ENCODE measurements around the gene SCAPER. TPM values are rescaled to one million over a fixed set of nuclear protein-coding genes. Genes with fewer than 3 reads are reported as not detected.

The SCAPER gene
- total and polyA plus RNA-seq, 2 donors (not counting 1 experiment from before 2014, with no cell fraction given): 8.3 to 61.6 TPM

DNA sequence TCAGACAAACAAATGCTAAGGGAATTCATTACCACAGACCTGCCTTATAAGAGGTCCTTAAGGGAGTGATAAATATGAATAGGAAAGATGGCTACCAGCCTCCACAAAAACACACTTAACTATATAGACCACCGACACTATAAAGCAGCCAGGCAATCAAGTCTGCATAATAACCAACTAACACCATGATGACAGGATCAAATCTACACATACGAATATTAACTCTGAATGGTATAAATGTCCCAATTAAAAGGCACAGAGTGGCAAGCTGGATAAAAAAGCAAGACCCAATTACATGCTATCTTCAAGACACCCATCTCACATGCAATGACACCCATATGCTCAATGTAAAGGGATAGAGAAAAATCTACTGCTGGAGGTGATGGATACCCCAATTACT lies 221.1 kb downstream of the SCAPER start:
- no peak for TF ChIP-seq CTCF (IDR thresholded peaks at IDR 0.05)
- ChIA-PET POLR2A (no interaction called here), CTCF (interaction anchor here (0.6 kb wide), 1 partner anchor 105 kb away, joined by 3 read pairs; no protein-coding TSS in a partner anchor)
- Histone ChIP-seq H2AFZ (ENCODE audit: insufficient read depth, low read depth, low read length, poor library complexity, severe bottlenecking) (no peak overlapping the region), H3K36me3 (replicated peaks in 1 of 2; ENCODE audit: control extremely low read depth in 1 of 2, control insufficient read depth in 1 of 2, extremely low read depth in 1 of 2, insufficient read depth in 2 of 2, low read length in 1 of 2) (no peaks in the 10 kb centered on the region), H3K4me1 (ENCODE audit: control insufficient read depth in 2 of 2, insufficient read depth in 2 of 2, low read length in 2 of 2) (no peaks in the 10 kb centered on the region), H3K4me2 (replicated peaks; ENCODE audit: low read depth, low read length, poor library complexity, severe bottlenecking) (no peak overlapping the region), H3K79me2 (ENCODE audit: control insufficient read depth, insufficient read depth, low read length) (no peaks in the 10 kb centered on the region), H4K20me1 (ENCODE audit: control insufficient read depth, insufficient read depth, low read length, poor library complexity, severe bottlenecking) (no peaks in the 10 kb centered on the region), H3K4me3 (ENCODE audit: control extremely low read depth in 1 of 5, extremely low read depth in 1 of 5, insufficient read depth in 1 of 5, low read depth in 2 of 5, low read length in 4 of 5) (no peak overlapping the region), H3K27me3 (replicated peaks in 1 of 4; ENCODE audit: control extremely low read depth in 1 of 4, control insufficient read depth in 3 of 4, insufficient read depth in 4 of 4, low read length in 3 of 4) (no peaks in the 10 kb centered on the region), H3K27ac (ENCODE audit: low read length in 2 of 2) (no peak overlapping the region), H3K9me3 (ENCODE audit: control extremely low read depth in 1 of 3, control insufficient read depth in 2 of 3, insufficient read depth in 1 of 3, low read length in 2 of 3) (peaks cover 0 to 6% (median 1%) of the 10 kb centered on the region in 3 donors), H3K9ac (ENCODE audit: low read length) (no peak overlapping the region)
- DNase-seq (no peak), ATAC-seq (ENCODE audit: low read depth) (no peak)
- Mint-ChIP-seq H3K4me3 (no peak overlapping the region), H3K9me3 (ENCODE audit: insufficient read depth) (peaks cover 2% of the 10 kb centered on the region), H3K27me3 (no peaks in the 10 kb centered on the region), H3K4me1 (no peaks in the 10 kb centered on the region), H3K27ac (no peak overlapping the region)
- intact Hi-C loops (cut with micrococcal nuclease): no loop called here
- no CpG with 5 or more reads among the region's 2 CpGs for WGBS (ENCODE audit: insufficient coverage)

DNA sequence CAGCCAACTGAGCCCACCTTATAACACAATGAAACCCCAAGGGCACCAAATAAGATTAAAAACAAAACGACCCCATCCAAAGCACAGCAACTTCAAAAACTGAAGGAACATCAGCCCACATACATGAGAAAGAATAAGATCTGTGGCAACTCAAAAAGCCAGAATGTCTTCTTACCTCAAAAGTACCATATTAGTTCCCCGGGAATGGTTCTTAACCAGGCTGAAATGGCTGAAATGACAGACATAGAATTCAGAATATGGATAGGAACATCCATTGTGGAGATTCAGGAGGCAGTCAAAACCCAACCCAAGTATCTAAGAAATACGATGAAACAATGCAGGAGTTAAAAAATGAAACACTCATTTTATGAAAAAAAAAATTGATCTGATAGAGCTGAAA lies 222.3 kb downstream of the SCAPER start:
- Mint-ChIP-seq H3K9me3 (ENCODE audit: insufficient read depth) (peaks cover 2% of the 10 kb centered on the region), H3K27ac (no peak overlapping the region), H3K4me3 (no peak overlapping the region), H3K27me3 (no peaks in the 10 kb centered on the region), H3K4me1 (no peaks in the 10 kb centered on the region)
- no peaks in the 10 kb centered on the region for H4K20me1 ChIP-seq (ENCODE audit: control insufficient read depth, insufficient read depth, low read length, poor library complexity, severe bottlenecking)
- DNase-seq (no peak), ATAC-seq (ENCODE audit: low read depth) (no peak)
- H3K9ac ChIP-seq (ENCODE audit: low read length): no peak overlapping the region
- no peaks in the 10 kb centered on the region for H3K4me1 ChIP-seq (ENCODE audit: control insufficient read depth in 2 of 2, insufficient read depth in 2 of 2, low read length in 2 of 2)
- H3K4me3 ChIP-seq (ENCODE audit: control extremely low read depth in 1 of 5, extremely low read depth in 1 of 5, insufficient read depth in 1 of 5, low read depth in 2 of 5, low read length in 4 of 5): no peak overlapping the region
- WGBS (ENCODE audit: insufficient coverage): no CpG with 5 or more reads among the region's 3 CpGs
- no peak overlapping the region for H3K27ac ChIP-seq (ENCODE audit: low read length in 2 of 2)
- ChIA-PET CTCF (no interaction called here), POLR2A (no interaction called here)
- H3K36me3 ChIP-seq (replicated peaks in 1 of 2; ENCODE audit: control extremely low read depth in 1 of 2, control insufficient read depth in 1 of 2, extremely low read depth in 1 of 2, insufficient read depth in 2 of 2, low read length in 1 of 2): no peaks in the 10 kb centered on the region
- peaks cover 0 to 6% (median 1%) of the 10 kb centered on the region in 3 donors for H3K9me3 ChIP-seq (ENCODE audit: control extremely low read depth in 1 of 3, control insufficient read depth in 2 of 3, insufficient read depth in 1 of 3, low read length in 2 of 3)
- H3K79me2 ChIP-seq (ENCODE audit: control insufficient read depth, insufficient read depth, low read length): no peaks in the 10 kb centered on the region
- no peaks in the 10 kb centered on the region for H3K27me3 ChIP-seq (replicated peaks in 1 of 4; ENCODE audit: control extremely low read depth in 1 of 4, control insufficient read depth in 3 of 4, insufficient read depth in 4 of 4, low read length in 3 of 4)
- H2AFZ ChIP-seq (ENCODE audit: insufficient read depth, low read depth, low read length, poor library complexity, severe bottlenecking): no peak overlapping the region
- intact Hi-C loops (cut with micrococcal nuclease): no loop called here
- H3K4me2 ChIP-seq (replicated peaks; ENCODE audit: low read depth, low read length, poor library complexity, severe bottlenecking): no peak overlapping the region
- TF ChIP-seq EZH2 (IDR thresholded peaks at IDR 0.05; ENCODE audit: borderline replicate concordance, insufficient read depth, low read depth, low read length, poor library complexity, severe bottlenecking) (no peak), CTCF (IDR thresholded peaks at IDR 0.05) (no peak)
